SK-N-SH (cell line): ENCODE measurements around the gene PLEKHM3.

Source experiments
- EP300 ChIP-seq, 2 experiments: IDR thresholded peaks; 2 replicates each; pipeline versions ENCODE4 v1.4.0 to v1.6.1; 2012; ENCODE audit warnings: borderline replicate concordance in 1 of 2, low read depth in 1 of 2, low read length in 1 of 2
- MAX ChIP-seq: IDR thresholded peaks from 2 replicates; pipeline ENCODE4 v1.4.0; 2012; ENCODE audit warnings: low read depth
- MEF2A ChIP-seq: IDR thresholded peaks from 2 replicates; pipeline ENCODE4 v1.4.0; 2012; ENCODE audit warnings: low read depth, borderline replicate concordance
- NRF1 ChIP-seq: IDR thresholded peaks from 2 replicates; pipeline ENCODE4 v1.6.1; 2012; ENCODE audit warnings: low read depth, mild to moderate bottlenecking, low read length
- POLR2AphosphoS5 ChIP-seq: IDR thresholded peaks from 2 replicates; pipeline ENCODE4 v1.6.1; 2012; ENCODE audit warnings: low read depth, low read length
- RFX5 ChIP-seq: IDR thresholded peaks from 2 replicates; pipeline ENCODE4 v1.6.1; 2012; ENCODE audit warnings: mild to moderate bottlenecking, improper control_type of control experiment, low read length
- SIN3A ChIP-seq: IDR thresholded peaks from 2 replicates; pipeline ENCODE4 v1.6.1; 2012; ENCODE audit warnings: low read depth, mild to moderate bottlenecking, low read length, moderate library complexity, borderline replicate concordance
- TAF1 ChIP-seq: IDR thresholded peaks from 2 replicates; pipeline ENCODE4 v1.6.1; 2012; ENCODE audit warnings: low read depth, mild to moderate bottlenecking, low read length, moderate library complexity, borderline replicate concordance
- ZBTB33 ChIP-seq: IDR thresholded peaks from 2 replicates; pipeline ENCODE4 v1.4.0; 2012; ENCODE audit warnings: low read depth, borderline replicate concordance
- TF ChIP-seq, protein P1 (sequence below): fragments of 200-600 bp; sonication (generic); IDR thresholded peaks from 2 replicates; pipeline ENCODE4 v1.6.1; 2017; ENCODE audit warnings: antibody characterized with exemption, mild to moderate bottlenecking, moderate library complexity
- TF ChIP-seq, protein P2 (sequence below): IDR thresholded peaks from 2 replicates; pipeline ENCODE4 v1.6.1; 2012; ENCODE audit warnings: mild to moderate bottlenecking, low read depth, low read length, moderate library complexity

DNA sequence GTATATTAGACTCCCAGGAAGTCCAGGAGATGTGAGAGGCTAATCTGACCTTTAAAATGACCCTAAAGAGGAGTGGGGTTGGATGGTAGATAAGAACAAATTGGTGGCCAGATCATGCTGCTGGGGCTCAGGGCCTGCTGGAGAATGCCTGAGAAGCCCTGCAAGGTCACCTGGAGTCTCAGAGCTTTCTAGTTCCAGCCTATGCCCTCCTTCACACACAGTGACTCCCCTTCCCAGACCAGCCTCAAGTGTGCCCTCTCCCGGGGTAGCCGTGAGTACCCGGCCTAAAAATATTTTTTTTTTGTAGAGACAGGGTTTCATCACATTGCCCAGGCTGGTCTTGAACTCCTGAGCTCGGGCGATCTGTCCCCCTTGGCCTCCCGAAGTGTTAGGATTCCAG is 211.4 kb downstream of the PLEKHM3 start:
- TF ChIP-seq EP300 (IDR thresholded peaks at IDR 0.05; ENCODE audit: borderline replicate concordance in 1 of 2, low read depth in 1 of 2, low read length in 1 of 2) (no peak), POLR2AphosphoS5 (no peak), ZBTB33 (no peak), SIN3A (no peak), TAF1 (no peak), MEF2A (no peak), RFX5 (no peak), MAX (no peak), NRF1 (no peak)
- TF ChIP-seq, protein P1, sequence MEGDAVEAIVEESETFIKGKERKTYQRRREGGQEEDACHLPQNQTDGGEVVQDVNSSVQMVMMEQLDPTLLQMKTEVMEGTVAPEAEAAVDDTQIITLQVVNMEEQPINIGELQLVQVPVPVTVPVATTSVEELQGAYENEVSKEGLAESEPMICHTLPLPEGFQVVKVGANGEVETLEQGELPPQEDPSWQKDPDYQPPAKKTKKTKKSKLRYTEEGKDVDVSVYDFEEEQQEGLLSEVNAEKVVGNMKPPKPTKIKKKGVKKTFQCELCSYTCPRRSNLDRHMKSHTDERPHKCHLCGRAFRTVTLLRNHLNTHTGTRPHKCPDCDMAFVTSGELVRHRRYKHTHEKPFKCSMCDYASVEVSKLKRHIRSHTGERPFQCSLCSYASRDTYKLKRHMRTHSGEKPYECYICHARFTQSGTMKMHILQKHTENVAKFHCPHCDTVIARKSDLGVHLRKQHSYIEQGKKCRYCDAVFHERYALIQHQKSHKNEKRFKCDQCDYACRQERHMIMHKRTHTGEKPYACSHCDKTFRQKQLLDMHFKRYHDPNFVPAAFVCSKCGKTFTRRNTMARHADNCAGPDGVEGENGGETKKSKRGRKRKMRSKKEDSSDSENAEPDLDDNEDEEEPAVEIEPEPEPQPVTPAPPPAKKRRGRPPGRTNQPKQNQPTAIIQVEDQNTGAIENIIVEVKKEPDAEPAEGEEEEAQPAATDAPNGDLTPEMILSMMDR, result no peak
- TF ChIP-seq, protein P2, sequence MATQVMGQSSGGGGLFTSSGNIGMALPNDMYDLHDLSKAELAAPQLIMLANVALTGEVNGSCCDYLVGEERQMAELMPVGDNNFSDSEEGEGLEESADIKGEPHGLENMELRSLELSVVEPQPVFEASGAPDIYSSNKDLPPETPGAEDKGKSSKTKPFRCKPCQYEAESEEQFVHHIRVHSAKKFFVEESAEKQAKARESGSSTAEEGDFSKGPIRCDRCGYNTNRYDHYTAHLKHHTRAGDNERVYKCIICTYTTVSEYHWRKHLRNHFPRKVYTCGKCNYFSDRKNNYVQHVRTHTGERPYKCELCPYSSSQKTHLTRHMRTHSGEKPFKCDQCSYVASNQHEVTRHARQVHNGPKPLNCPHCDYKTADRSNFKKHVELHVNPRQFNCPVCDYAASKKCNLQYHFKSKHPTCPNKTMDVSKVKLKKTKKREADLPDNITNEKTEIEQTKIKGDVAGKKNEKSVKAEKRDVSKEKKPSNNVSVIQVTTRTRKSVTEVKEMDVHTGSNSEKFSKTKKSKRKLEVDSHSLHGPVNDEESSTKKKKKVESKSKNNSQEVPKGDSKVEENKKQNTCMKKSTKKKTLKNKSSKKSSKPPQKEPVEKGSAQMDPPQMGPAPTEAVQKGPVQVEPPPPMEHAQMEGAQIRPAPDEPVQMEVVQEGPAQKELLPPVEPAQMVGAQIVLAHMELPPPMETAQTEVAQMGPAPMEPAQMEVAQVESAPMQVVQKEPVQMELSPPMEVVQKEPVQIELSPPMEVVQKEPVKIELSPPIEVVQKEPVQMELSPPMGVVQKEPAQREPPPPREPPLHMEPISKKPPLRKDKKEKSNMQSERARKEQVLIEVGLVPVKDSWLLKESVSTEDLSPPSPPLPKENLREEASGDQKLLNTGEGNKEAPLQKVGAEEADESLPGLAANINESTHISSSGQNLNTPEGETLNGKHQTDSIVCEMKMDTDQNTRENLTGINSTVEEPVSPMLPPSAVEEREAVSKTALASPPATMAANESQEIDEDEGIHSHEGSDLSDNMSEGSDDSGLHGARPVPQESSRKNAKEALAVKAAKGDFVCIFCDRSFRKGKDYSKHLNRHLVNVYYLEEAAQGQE, result no peak
